ENCODE data around the gene MOCS3.
A peak's percentile ranks its signal among the peaks of the same experiment; 100 is the strongest.

The MOCS3 gene, protein sequence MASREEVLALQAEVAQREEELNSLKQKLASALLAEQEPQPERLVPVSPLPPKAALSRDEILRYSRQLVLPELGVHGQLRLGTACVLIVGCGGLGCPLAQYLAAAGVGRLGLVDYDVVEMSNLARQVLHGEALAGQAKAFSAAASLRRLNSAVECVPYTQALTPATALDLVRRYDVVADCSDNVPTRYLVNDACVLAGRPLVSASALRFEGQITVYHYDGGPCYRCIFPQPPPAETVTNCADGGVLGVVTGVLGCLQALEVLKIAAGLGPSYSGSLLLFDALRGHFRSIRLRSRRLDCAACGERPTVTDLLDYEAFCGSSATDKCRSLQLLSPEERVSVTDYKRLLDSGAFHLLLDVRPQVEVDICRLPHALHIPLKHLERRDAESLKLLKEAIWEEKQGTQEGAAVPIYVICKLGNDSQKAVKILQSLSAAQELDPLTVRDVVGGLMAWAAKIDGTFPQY

DNA sequence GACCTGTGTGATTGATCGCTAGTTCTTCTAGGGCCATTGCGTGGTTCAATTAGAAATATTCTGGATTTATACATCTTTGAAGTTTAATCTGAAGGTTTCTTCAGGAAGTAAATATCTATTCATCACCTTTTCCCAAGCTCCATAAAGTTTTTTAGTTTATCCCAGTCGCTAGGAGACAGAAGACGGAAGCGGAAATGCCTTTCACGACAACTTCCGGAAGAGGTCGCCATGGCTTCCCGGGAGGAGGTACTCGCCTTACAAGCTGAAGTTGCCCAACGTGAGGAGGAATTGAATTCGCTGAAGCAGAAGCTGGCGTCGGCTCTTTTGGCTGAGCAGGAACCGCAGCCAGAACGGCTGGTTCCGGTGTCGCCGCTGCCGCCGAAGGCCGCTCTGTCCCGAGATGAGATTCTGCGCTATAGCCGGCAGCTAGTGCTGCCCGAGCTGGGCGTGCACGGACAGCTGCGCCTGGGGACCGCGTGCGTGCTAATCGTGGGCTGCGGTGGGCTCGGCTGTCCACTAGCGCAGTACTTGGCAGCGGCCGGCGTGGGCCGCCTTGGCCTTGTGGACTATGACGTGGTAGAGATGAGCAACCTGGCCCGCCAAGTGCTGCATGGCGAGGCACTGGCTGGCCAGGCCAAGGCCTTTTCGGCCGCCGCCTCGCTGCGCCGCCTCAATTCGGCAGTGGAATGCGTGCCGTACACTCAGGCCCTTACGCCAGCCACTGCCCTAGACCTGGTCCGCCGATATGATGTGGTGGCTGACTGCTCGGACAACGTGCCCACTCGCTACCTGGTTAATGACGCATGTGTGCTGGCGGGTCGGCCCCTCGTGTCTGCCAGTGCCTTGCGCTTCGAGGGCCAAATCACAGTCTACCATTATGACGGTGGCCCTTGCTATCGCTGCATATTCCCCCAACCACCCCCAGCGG is at the start of gene MOCS3:
MOCS3 (plus strand) TSS at position 204 of the 928 bp plus-strand sequence; CDS start at position 229, 25 bp downstream.
- DNase-seq (ENCODE audit: low read depth in 2 of 2) = peak; percentile 65 to 67

DNA sequence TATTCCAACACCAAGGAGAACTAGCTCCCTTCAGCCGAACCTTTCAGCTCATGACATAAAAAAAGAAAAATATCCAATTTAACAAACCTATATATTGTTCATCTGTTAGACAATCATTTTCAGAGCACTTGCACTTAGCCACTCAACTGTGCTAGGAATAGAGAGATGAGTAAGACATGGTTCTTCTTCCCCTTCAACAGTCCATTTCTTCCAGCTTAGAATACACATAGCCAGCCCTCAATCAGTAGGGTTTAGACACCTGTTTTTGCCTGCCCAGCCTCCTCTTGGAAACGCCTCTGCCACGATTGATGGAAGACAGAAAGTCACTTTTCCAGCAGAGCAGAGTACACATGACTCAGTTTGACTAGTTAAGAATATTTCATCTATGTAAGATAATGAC is 49.2 kb upstream of the MOCS3 start:
- no peak for DNase-seq (ENCODE audit: low read depth in 2 of 2)

DNA sequence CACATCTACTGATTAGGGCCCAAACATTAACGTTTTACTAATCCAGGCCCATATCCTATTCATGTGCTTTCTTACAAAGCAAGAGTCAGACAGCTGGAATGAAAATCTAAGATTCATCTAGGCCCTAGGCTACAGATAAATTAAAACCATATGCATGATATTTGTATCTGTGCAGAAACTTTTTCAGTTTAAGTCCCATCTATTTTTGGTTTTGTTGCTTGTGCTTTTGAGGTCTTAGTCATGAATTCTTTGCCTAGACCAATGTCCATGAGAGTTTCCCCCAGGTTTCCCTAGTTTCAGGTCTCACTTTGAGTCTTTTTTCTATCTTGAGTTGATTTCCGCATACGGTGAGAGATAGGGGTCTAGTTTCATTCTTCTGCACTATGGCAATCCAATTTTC is 47.6 kb upstream of the MOCS3 start:
- DNase-seq (ENCODE audit: low read depth in 2 of 2) = no peak

DNA sequence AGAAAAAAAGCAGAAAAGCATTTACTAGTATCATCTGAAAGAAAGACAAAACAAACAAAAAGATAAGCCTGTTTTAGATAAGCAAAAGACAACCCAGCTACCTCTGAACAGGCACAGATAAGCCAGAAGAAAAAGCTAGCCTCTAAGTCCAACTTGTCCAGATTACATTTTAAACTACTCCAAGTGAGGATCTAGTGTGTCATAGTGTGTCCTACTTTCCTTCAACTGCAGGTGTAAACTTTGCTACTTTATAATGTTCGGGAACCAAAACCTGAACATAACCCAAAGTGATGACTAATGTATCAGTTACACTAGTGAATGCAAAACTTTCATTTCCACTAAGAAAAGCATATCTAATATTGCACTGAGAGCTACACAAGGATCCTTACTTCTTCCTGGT is 46.9 kb upstream of the MOCS3 start:
- no peak for DNase-seq (ENCODE audit: low read depth in 2 of 2)

DNA sequence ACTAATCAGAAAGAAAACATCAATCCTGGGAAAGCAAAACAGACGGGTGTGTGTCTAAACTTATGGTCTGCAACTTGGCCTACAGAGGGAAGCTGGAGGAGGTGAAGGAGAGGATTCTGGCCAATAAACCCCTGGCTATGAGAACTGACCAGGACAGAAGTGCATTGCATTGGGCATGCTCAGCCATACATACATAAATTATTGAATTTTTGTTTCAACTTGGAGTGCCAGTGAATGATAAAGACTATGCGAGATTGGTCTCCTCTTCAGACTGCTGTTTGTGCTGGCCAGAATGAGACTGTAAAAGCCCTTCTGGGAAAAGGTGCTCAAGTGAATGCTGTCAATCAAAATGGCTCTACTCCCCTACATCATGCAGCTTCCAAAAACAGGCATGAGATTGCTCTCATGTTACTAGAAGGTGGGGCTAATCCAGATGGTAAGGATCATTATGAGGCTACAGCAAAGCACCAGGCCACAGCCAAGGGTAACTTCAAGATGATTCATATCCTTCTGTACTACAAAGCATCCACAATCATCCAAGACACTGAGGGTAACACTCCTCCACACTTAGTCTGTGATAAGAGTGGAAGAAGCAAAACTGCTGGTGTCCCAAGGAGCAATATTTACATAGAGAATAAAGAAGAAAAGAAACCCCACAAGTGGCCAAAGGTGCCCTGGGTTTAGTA is 44.8 kb upstream of the MOCS3 start:
- no peak for DNase-seq (ENCODE audit: low read depth in 2 of 2)

DNA sequence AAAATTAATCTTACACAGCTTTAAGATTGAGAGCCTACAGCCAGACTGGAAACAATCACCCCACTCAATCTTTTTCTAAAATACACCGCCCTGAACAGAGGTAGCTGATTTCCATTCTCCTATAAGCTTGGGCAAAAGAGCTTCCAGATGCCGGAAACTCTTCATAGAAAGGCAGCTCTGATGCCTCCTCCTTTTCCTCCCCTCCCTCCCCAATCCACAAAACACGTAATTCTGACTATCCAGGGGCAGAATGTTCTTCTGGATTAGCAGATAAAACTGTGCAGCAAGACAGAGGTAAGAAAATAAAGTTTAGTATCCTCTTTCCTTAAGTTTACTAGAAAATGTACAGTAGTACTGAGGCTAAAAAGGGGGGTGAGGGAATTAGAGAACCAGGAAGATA is 43.2 kb upstream of the MOCS3 start:
- DNase-seq (ENCODE audit: low read depth in 2 of 2) = no peak

DNA sequence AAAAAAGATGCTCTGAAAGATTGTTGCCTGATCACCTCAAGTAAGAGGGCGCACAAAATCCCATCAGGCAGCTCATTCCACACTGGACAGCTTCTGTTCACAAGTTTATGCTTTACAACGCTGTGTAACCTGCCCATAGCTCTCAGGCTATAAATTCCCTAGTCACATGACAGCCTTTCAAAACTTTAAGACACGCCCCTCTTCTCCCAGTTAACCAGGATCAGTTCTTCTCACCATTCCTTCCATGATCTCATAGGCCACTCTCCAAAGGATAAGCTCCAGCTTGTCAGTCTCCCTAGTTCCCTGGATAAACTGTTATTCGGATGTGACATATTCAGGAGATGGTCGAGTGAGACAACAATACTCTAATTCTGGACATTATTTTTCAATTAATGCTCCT is 42.4 kb upstream of the MOCS3 start:
- no peak for DNase-seq (ENCODE audit: low read depth in 2 of 2)

DNA sequence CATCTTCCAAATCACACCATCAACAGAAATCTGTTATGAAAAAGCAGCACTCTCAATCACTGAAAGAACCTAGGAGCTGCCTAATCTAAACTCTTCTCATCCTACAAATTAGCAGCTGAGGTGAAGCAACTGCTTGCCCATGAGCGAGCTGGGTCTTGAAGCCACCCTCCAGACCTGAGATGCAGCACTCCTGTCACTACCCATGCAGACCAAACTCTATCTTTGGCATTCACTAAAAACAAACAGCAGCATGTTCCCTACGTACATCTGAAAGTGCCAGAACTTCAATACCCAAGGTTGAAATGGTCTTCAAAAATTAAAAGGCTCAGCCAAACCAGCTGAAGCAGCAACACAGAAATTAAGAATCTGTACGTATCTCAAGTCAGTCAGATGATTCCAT is 41.7 kb upstream of the MOCS3 start:
- DNase-seq (ENCODE audit: low read depth in 2 of 2) = no peak

DNA sequence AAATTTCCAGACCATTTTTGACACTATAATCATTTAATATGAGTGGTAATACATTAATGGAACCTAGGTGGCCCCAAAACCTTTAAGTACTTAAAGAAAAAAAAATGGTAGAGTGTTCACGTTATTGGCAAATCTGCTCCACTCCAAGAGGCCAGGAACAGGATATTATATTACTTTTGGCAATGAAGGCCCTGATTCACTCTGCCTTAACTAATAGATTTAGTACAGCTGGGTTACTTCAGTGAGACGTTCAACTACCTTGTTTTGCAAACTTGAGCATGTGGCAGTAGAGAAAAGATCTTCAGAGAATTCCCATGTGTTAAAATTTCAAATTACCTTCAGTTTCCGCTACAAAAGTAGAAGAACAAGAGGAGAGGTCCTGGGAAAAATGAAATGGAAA is 40.2 kb upstream of the MOCS3 start:
- no peak for DNase-seq (ENCODE audit: low read depth in 2 of 2)

DNA sequence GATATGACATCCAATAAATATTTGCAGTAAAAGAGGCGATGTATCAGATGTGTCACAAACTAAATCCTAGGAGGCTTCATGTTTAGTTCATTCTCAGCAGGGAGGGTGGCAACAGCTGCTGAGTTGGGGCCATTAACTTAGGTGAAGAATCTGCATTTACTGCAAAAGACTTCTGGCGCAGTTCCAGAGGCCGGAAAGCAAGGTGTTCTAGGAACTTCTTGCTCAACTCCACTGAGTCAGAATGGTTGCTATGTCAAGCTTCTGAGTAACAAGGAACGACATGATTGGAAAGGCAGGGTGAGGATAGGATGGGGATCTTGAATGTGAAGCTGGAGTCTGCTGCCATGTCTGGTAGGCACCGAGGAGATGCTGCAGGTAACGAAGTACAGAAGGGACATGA is 39.1 kb upstream of the MOCS3 start:
- no peak for DNase-seq (ENCODE audit: low read depth in 2 of 2)

DNA sequence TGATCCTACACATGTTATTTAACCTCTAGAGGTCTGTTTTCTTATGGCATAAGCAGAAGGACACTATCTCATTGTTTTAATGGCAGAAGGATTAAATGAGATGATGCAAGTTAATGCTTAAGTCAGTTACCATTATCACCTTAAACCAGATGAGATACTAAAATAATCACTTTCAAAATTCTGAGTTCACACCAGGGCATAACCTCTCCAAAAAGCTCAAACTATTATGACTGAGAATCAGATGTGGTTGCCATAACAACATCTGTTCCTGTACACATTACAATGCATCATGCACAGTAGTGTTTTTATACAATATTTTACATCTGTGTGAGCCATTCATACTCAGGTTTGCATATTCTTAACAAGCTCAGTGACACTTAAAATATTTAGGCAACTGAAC is 37.6 kb upstream of the MOCS3 start:
- DNase-seq (ENCODE audit: low read depth in 2 of 2) = no peak

DNA sequence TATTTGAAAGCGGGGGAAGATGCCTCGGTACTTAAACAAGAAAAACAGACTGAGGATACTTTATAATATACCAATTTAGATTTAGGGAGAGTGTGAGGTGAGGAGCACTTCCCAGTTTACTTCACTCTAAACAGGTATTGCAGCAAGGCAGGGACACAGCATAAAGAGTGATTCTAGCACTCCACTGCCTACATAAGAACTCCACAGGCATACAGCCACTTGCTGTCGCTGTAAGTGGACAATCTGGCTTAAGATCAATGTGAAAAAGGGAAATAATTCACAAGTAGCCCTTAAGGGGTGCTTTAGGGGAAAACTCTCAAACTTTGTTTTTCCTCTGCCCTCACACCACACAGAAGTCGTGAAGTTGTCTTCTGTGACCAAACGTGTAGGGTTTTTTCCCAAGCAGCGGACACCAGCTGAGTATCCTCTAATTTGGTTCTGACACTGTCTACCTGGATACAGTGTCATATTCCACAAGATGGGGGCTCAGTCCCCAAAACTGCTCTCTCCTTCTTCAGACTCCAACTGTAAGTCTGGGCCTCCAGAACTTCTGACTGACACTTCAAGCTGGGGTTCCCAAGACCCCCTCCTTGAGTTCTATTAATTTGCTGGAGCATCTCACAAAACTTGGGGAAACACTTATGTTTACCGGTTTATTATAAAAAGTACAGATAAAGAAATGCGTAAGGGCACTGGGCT is 36.7 kb upstream of the MOCS3 start:
- no peak for DNase-seq (ENCODE audit: low read depth in 2 of 2)

DNA sequence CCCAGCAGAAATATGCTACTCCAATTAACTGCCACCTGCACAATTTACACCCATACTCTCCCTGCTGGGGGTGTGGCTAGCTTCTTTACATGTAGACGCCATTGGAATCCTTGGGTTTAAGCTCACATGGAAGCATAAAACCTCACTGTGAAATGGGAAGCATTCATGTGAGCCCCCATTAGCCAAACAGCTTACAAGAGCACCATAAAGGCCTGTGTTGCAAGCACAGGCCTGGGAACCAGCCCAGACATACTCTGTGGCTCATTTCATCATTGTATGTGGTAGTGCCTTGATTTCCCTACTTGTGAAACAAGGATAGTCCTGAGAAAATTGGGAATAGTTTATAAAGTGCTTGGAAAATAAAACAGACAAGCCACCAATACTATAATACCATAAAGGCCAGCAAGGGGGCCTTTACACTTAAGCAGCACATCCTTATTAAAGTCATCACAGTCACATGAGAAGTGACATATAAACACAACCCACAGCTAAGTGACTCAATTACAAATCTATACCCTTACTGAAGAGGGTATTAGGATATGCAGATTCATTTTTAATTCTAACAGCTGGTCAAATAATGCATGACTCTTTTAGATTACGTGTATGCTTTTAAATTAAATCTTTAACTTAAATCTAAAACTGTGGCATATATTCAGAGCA is 34.2 kb upstream of the MOCS3 start:
- no peak for DNase-seq (ENCODE audit: low read depth in 2 of 2)

DNA sequence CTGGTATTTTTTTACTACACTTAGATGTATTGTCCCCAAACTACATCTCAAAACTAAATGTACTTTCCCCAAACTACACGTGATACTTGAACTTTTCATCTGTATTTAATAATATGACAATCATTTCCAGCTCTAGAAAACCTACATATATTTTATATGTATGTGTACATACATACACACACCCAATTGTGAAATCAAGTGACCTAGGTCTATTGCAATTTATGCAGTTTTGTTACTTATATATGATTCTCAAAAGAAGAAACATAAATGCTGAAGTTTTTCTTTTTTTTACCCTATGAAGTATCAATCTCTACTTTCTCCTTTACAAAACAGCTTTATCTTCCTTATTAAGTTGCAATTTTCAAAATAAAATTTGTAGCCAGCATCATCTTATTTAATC is 32.1 kb upstream of the MOCS3 start:
- no peak for DNase-seq (ENCODE audit: low read depth in 2 of 2)

DNA sequence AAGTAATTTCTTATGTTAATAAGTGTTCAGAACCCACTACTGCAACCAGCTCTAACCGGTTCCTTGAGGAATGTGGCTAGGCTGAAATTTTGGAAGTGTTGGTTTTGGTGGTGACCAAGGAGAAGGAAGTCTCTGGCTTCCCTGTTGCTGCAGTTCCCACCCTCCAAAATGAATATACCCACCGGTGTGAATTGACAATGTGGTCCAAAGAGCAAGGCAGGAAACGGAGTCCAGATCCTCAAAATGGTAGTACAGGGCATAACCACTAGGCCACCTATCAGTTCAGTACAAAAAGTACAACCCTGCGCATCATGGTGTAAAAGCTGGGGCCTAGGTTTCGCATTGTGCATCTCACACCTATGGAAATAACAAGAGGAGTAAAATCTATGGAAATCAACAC is 30.1 kb upstream of the MOCS3 start:
- DNase-seq (ENCODE audit: low read depth in 2 of 2) = no peak

DNA sequence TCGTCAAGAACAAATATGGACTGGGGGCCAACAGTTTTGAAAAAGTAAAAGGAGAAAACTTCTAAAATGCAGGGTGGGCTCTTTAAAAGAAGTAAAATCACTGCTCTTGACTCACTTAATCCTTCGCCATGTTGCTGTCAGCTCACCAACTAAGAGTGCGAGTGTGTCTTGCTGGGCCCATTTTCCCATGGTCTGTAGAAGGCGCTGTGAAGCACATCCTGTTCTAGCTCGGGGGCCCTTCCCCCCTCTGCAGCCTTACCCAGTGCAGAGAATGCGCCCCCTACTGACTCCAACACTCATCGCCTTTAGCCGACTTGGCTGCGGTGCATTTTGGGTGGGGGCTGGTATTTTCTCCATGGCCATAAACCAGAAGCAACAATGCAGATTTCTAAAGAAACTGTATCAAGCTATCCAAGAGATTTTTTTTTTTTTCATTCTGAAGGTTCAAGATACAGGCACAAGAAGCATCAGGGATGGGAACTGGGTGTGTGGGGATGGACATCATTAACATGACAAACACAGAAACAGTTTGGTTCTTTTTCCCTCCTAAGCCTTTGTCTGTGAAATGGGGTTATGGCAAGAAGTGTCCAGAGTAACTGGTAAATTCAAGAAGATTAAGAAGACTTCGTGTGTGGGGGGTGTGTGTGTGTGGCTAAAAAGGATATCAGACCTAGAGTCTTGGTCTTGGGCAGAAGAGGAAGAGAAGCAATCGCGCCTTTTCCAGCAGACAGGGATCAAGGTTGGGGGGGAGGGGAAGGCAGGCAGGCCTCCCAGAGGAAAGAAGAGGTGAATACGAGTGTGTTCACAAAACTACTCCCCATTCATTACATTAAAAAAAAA is 29.1 kb upstream of the MOCS3 start:
- DNase-seq (ENCODE audit: low read depth in 2 of 2) = peak; percentile 92 to 95

DNA sequence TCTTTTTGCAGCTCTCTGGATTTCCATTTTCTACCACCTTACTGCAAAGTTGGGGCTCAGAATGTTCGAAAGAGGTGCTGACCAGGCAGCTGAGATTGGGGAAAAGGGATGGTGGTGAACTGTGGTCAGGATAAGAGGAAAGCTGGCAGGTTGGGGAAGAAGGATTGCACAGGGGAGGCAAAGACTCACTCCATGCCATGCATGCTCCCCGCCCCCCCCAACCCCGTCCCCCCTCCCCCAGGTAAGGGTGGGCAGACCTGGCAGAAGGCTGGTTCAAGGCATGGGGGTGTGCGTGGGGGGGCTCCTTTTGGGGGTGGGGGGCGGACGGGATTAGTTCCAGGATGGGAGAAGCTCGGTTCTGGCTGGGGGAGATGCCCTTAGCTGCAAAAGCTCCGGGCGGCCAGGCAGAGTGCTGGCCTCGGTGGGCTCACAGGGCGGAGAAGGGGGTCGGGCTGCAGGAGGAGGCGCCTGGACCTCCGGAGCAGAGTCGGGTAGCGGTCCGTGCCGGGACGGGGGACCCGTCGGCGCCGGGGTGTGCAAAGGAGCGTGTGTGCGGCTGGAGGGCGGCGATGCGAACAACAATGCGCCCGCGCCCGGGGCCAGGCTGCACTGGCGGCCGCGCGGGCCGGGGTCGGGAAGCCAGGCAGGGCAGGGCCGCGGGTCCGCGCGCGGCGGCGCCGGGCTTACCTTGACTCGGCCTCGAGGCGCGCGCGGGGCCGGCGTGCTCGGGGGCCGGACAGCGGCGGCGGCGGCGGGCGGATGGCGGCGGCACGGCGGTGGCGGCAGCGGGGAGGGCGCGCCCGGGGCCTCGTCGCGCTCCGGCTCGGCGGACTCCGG is 28.3 kb upstream of the MOCS3 start:
- no peak for DNase-seq (ENCODE audit: low read depth in 2 of 2)

DNA sequence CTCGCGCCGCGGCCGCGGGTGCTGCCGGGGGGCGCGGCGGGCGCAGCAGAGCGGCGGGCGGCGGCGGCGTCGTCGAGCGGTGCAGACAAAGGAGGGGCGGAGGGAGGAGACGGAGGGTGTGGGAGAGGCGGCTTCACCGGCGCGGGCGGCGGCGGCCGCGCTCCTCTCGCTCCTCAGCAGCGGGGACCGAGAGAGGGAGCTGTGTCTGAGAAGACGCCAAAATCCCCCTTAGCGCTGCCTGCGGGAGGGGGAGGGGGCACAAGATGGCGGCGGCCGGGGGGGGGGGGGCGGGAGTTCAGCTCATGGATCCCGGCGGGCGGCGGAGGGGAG is 27.7 kb upstream of the MOCS3 start:
- no peak for DNase-seq (ENCODE audit: low read depth in 2 of 2)

DNA sequence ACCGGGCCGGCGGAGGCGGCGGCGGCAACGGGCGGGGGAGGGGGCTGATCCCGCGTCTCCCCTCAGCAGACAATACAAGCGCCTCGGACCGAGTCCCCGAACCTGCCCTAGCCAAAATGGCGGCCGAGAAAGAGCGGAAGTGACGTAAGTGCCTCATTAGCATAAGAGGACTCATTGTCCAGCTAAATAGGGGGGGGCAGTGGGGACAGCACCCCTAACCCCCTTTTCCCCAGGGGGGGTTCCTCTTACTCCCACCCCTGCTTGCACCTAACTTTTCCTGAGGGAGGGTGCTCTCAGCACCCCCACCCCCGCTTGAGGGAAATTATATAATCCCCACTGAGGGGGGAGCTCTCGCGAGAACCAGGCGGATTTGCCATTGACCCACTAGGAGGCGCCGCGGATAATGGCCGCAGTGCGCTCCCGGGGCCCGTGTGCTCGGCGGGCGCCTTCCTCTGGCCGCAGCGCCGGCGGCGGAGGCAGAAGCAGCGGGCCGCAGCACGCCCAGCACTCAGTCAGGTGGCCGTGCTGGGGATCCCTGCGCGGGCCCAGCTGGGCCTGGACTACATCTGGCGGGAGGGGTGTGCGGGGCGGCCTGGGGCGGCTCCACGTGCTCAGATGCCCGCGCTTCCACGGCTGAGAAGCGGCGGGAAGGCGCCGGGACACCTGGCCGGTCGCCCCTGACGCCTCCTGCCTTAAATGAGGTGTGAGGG is 27.2 kb upstream of the MOCS3 start, which contains the start of gene ADNP:
ADNP (minus strand) TSS at position 132 of the 710 bp plus-strand sequence. CDS start 27,441 bp downstream, outside the sequence.
- DNase-seq (ENCODE audit: low read depth in 2 of 2) = peak; percentile 78 to 80

Data from stimulated activated CD4-positive, alpha-beta T cell treated with anti-CD3 and anti-CD28 coated beads, Interleukin-15, amount 100 ng/mL, for 48 hours (primary cell).